Measurements from ENCODE around the gene SLC39A11. TPM values are rescaled to one million over a fixed set of nuclear protein-coding genes. Genes with fewer than 3 reads are reported as not detected.

SLC39A11 gene
- total RNA-seq, 2 experiments from 2014 or later, result 9.7 to 12.2 TPM

DNA sequence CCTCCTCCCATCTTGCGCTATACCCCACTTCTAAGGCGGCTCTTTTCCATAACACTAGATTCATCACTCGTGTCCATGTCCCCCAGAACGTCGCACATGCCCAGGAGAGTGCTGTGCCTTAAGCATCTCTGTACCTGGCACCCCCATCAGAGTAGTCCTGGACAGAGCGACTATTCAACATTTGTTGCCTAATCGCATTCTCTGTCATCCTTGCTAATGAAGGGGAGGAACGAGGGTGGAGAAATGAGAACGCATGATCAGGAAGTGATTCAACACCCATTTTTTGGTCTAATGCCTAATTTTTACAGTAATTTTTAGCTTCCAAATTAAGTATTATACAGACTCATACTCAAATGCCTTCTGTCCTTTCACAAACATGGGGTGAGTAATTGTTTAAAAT, 53.2 kb downstream of the SLC39A11 start:
- Histone ChIP-seq H3K9me3 (ENCODE audit: control insufficient read depth in 1 of 2, insufficient read depth in 1 of 2, low read length in 2 of 2) (peaks cover 0 to 7% of the 10 kb centered on the region in 2 experiments), H3K4me3 (ENCODE audit: low read length) (no peak overlapping the region), H3K27me3 (ENCODE audit: control insufficient read depth in 1 of 2, insufficient read depth in 2 of 2, low read length in 2 of 2) (no peaks in the 10 kb centered on the region), H3K36me3 (ENCODE audit: insufficient read depth, low read length) (no peaks in the 10 kb centered on the region), H3K4me1 (ENCODE audit: insufficient read depth, low read length) (no peaks in the 10 kb centered on the region), H3K27ac (ENCODE audit: low read depth in 1 of 2, low read length in 2 of 2) (no peak overlapping the region)
- no peaks in the 10 kb centered on the region for H3K27me3 Mint-ChIP-seq
- ChIA-PET CTCF (no interaction called here), POLR2A (no interaction called here)
- DNase-seq, result no peak
- TF ChIP-seq, protein P1, sequence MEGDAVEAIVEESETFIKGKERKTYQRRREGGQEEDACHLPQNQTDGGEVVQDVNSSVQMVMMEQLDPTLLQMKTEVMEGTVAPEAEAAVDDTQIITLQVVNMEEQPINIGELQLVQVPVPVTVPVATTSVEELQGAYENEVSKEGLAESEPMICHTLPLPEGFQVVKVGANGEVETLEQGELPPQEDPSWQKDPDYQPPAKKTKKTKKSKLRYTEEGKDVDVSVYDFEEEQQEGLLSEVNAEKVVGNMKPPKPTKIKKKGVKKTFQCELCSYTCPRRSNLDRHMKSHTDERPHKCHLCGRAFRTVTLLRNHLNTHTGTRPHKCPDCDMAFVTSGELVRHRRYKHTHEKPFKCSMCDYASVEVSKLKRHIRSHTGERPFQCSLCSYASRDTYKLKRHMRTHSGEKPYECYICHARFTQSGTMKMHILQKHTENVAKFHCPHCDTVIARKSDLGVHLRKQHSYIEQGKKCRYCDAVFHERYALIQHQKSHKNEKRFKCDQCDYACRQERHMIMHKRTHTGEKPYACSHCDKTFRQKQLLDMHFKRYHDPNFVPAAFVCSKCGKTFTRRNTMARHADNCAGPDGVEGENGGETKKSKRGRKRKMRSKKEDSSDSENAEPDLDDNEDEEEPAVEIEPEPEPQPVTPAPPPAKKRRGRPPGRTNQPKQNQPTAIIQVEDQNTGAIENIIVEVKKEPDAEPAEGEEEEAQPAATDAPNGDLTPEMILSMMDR (IDR thresholded peaks at IDR 0.05), result no peak
- H3K27ac Mint-ChIP-seq, result no peak overlapping the region
- H3K36me3 Mint-ChIP-seq (ENCODE audit: low read depth), result peaks cover 39% of the 10 kb centered on the region
- intact Hi-C loops (cut with DNase I, micrococcal nuclease), result no loop called here
- H3K4me1 Mint-ChIP-seq (ENCODE audit: low read depth), result no peaks in the 10 kb centered on the region
- no peak for ATAC-seq (ENCODE audit: poor library complexity)
- peaks cover 5% of the 10 kb centered on the region for H3K9me3 Mint-ChIP-seq
- H3K4me3 Mint-ChIP-seq, result no peak overlapping the region

- intact Hi-C loops (cut with DNase I, micrococcal nuclease), result no loop called here
- POLR2A ChIA-PET, result no interaction called here
- H3K9me3 ChIP-seq (ENCODE audit: control insufficient read depth in 1 of 2, insufficient read depth in 1 of 2, low read length in 2 of 2), result no peaks in the 10 kb centered on the region
- Mint-ChIP-seq H3K27ac (no peak overlapping the region), H3K27me3 (no peaks in the 10 kb centered on the region), H3K36me3 (ENCODE audit: low read depth) (peaks cover 53% of the 10 kb centered on the region), H3K4me1 (ENCODE audit: low read depth) (no peaks in the 10 kb centered on the region), H3K9me3 (no peaks in the 10 kb centered on the region), H3K4me3 (no peak overlapping the region)
- no peaks in the 10 kb centered on the region for H3K4me1 ChIP-seq (ENCODE audit: insufficient read depth, low read length)
- no peak for ATAC-seq (ENCODE audit: poor library complexity)
- no peak overlapping the region for H3K4me3 ChIP-seq (ENCODE audit: low read length)
- CTCF ChIA-PET, result interaction anchor here (0.6 kb wide), 1 partner anchor 210 kb away, joined by 3 read pairs; no protein-coding TSS in a partner anchor
- DNase-seq, result no peak
- peaks cover 14% of the 10 kb centered on the region for H3K36me3 ChIP-seq (ENCODE audit: insufficient read depth, low read length)
- TF ChIP-seq, protein P1 (IDR thresholded peaks at IDR 0.05), result no peak
- H3K27ac ChIP-seq (ENCODE audit: low read depth in 1 of 2, low read length in 2 of 2), result no peak overlapping the region
- no peaks in the 10 kb centered on the region for H3K27me3 ChIP-seq (ENCODE audit: control insufficient read depth in 1 of 2, insufficient read depth in 2 of 2, low read length in 2 of 2)
These were observed 61.0 kb downstream of the SLC39A11 start for GRCh38 chr17:73031472-73031871.

DNA sequence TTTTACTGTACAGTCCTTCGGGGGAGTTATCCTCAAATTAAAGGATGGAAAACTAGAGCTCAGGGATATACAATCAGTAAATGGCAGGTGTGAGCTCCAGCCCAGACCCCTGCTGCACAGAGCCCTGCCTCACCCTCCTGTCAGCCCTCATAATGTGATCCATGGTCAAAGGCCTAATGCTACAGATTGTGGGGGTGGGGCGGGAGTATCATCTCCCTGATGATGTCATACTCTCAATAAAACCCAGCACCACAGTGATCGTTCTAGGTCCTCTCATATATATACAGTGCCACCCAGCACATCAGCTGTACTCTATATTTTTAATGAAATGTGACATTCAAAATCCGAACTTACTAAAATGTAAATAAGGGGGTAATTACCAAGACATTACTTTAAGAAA, 61.5 kb downstream of the SLC39A11 start:
- Mint-ChIP-seq H3K36me3 (ENCODE audit: low read depth) (peaks cover 57% of the 10 kb centered on the region), H3K4me1 (ENCODE audit: low read depth) (no peaks in the 10 kb centered on the region)
- no peaks in the 10 kb centered on the region for H3K27me3 ChIP-seq (ENCODE audit: control insufficient read depth in 1 of 2, insufficient read depth in 2 of 2, low read length in 2 of 2)

More for the DNA sequence above, 61.5 kb downstream of the SLC39A11 start:
- H3K27ac ChIP-seq (ENCODE audit: low read depth in 1 of 2, low read length in 2 of 2), result no peak overlapping the region
- no peak for DNase-seq
- H3K9me3 ChIP-seq (ENCODE audit: control insufficient read depth in 1 of 2, insufficient read depth in 1 of 2, low read length in 2 of 2), result no peaks in the 10 kb centered on the region
- H3K4me3 ChIP-seq (ENCODE audit: low read length), result no peak overlapping the region
- no peak overlapping the region for H3K27ac Mint-ChIP-seq
- H3K4me3 Mint-ChIP-seq, result no peak overlapping the region
- H3K36me3 ChIP-seq (ENCODE audit: insufficient read depth, low read length), result peaks cover 14% of the 10 kb centered on the region
- H3K27me3 Mint-ChIP-seq, result no peaks in the 10 kb centered on the region
- ChIA-PET CTCF (interaction anchor here (0.6 kb wide), 1 partner anchor 210 kb away, joined by 3 read pairs; no protein-coding TSS in a partner anchor), POLR2A (no interaction called here)
- no peak for ATAC-seq (ENCODE audit: poor library complexity)
- no peaks in the 10 kb centered on the region for H3K9me3 Mint-ChIP-seq
- intact Hi-C loops (cut with DNase I, micrococcal nuclease), result no loop called here
- no peaks in the 10 kb centered on the region for H3K4me1 ChIP-seq (ENCODE audit: insufficient read depth, low read length)
- TF ChIP-seq, protein P1 (IDR thresholded peaks at IDR 0.05), result no peak
